Stimulated activated CD4-positive, alpha-beta T cell treated with anti-CD3 and anti-CD28 coated beads, Interleukin-4, amount 100 ng/mL, for 4 hours (primary cell): Measurements from ENCODE around the gene PREB.
A peak's percentile ranks its signal among the peaks of the same experiment; 100 is the strongest.
"Not testable (repeated sequence)": the region's sequence is repeated elsewhere in the genome, so short reads cannot be mapped to it uniquely, and the experiment has no call there.

Experiments used
- DNase-seq, 2 experiments: peaks; one replicate each; pipeline ENCODE4 v3.0.0-alpha.2; 2020

The PREB gene

GRCh38 chr2:27125104-27125503, 9.3 kb downstream of the PREB start:
- no peak for DNase-seq

GRCh38 chr2:27123302-27124150, 10.9 kb downstream of the PREB start, which contains the start of gene ABHD1:
Gene ABHD1, plus strand, starts transcription at chr2:27123815. Its CDS starts 134 bp downstream, at chr2:27123949.
- peak; percentile 46 to 65 for DNase-seq

GRCh38 chr2:27122791-27123190, 11.6 kb downstream of the PREB start:
- DNase-seq: no peak

- no peak for DNase-seq
Measured at GRCh38 chr2:27121906-27122305, 12.5 kb downstream of the PREB start.

GRCh38 chr2:27119330-27119670, 15.1 kb downstream of the PREB start:
- DNase-seq: not testable (repeated sequence)

GRCh38 chr2:27118525-27119329, 15.7 kb downstream of the PREB start, which contains the start of gene CGREF1:
Gene CGREF1, minus strand, starts transcription at chr2:27119128. Its CDS starts 14,762 bp downstream, at chr2:27104366.
- peak; percentile 27 to 29 for DNase-seq

- DNase-seq: no peak
Measured at GRCh38 chr2:27117995-27118524, 16.4 kb downstream of the PREB start.

- no peak for DNase-seq
Measured at GRCh38 chr2:27115519-27115918, 18.9 kb downstream of the PREB start.

- not testable (repeated sequence) for DNase-seq
Measured at GRCh38 chr2:27111392-27112078, 22.9 kb downstream of the PREB start.

- not testable (repeated sequence) for DNase-seq
Measured at GRCh38 chr2:27110603-27111352, 23.7 kb downstream of the PREB start.

- no peak for DNase-seq
Measured at GRCh38 chr2:27109083-27109482, 25.4 kb downstream of the PREB start.

- DNase-seq: no peak
Measured at GRCh38 chr2:27108221-27108620, 26.2 kb downstream of the PREB start.

- DNase-seq: no peak
Measured at GRCh38 chr2:27105981-27106380, 28.5 kb downstream of the PREB start.

- no peak for DNase-seq
Measured at GRCh38 chr2:27102329-27102728, 32.1 kb downstream of the PREB start.

- DNase-seq: no peak
Measured at GRCh38 chr2:27100036-27100435, 34.4 kb downstream of the PREB start.

GRCh38 chr2:27099334-27099955, 35.0 kb downstream of the PREB start:
- DNase-seq: no peak

- DNase-seq: no peak
Measured at GRCh38 chr2:27097341-27097740, 37.1 kb downstream of the PREB start.

GRCh38 chr2:27096748-27097297, 37.6 kb downstream of the PREB start:
- DNase-seq: no peak

- DNase-seq: peak; percentile 29 to 39
Measured at GRCh38 chr2:27095745-27096651, 38.4 kb downstream of the PREB start.

- no peak for DNase-seq
Measured at GRCh38 chr2:27095427-27095744, 39.0 kb downstream of the PREB start.
